SKM-1 treated with dmso at 0.1 percent for 144 hours (cell line): Measurements from ENCODE around the gene PRKAR2A.
"Not testable (repeated sequence)": the region's sequence is repeated elsewhere in the genome, so short reads cannot be mapped to it uniquely, and the experiment has no call there.

Source experiments
- DNase-seq: peaks from one replicate; lab custom pipeline; 2025; ENCODE audit not compliant: unreplicated experiment; lab: John Stamatoyannopoulos, UW

Gene PRKAR2A

DNA sequence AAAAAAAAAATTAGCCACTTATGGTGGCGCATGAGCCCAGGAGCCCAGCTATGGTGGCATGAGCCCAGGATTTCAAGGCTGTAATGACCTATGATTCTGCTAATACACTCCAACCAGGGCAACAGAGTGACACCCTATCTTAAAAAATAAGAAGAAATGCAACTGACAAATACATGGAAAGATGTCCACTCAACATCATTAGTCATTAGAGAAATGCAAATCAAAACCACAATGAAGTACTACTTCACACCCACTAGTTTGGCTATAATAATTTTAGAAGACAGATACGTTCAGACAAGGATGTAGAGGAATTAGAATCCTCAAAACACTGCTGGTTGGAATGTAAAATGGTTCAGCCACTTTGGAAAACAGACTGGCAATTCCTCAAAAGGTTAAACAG lies 10.5 kb downstream of the PRKAR2A start:
- no peak for DNase-seq

DNA sequence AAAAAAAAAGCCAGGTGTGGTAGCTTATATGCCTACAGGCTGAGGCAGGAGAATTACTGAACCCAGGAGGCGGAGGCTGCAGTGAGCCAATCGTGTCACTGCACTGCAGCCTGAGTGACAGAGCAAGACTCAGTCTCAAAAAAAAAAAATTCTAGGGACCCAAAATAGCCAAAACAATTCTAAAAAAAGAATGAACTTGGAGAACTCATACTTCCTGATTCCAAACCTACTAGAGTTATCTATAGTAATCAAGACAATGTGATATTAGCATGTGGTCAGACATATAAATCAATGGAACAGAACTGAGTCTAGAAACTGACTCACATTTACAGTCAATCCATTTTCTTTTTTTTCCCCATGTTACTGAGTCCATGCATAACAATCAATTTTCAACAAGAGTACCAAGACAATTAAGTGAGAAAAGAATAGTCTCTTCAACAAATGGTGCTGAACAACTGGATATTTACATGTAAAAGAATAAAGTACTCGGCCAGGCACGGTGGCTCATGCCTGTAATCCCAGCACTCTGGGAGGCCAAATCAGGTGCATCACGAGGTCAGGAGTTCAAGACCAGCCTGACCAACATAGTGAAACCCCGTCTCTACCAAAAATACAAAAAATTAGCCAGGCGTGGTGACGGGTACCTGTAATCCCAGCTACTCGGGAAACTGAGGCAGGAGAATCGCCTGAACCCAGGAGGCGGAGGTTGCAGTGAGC lies 11.9 kb downstream of the PRKAR2A start:
- DNase-seq: no peak

DNA sequence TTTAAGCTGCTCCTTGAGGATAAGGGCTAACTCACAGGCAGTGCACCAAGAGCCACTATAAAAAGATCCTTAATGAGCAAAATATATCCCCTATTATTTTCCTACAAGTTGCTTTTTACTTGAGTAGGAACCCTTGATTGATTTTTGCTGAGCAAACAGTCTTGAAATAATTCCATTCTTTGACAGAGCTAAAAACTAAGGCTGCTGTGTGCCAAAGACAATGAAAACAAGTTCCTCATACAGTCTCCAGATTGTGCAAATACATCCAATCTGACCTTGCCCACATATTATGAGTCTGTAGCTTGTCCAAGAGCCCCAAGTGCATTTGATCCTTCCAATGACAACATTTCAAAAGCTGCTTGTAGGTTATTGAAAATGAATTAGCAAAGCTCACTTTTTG lies 15.0 kb downstream of the PRKAR2A start:
- no peak for DNase-seq

DNA sequence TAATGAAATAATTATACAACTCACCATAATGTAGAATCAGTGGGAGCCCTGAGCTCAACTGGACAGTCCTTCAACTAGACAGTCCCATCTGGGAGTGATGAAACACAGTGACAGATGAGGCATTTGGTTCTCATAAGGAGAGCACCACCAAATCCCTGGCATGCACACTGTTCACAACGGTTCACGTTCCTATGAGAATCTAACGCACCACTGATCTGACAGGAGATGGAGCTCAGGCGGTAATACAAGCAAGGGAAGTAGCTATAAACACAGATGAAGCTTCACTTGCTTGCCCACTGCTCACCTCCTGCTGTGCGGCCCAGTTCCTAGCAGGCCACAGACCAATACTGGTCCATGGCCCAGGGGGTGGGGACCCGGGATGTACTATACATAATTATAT lies 17.0 kb downstream of the PRKAR2A start:
- DNase-seq: no peak

DNA sequence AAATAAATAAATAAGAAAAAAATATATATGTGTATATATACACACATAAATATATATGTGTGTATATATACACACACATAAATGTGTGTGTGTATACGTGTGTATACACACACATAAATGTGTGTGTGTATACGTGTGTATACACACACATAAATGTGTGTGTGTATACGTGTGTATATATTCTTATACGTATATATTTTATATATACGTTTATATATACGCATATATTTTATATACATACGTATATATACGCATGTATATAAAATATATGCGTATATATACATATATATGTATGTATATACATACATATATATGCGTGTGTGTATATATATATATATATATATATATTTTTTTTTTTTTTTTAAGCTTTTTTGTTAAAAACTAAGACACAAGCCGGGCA lies 18.1 kb downstream of the PRKAR2A start:
- not testable (repeated sequence) for DNase-seq

DNA sequence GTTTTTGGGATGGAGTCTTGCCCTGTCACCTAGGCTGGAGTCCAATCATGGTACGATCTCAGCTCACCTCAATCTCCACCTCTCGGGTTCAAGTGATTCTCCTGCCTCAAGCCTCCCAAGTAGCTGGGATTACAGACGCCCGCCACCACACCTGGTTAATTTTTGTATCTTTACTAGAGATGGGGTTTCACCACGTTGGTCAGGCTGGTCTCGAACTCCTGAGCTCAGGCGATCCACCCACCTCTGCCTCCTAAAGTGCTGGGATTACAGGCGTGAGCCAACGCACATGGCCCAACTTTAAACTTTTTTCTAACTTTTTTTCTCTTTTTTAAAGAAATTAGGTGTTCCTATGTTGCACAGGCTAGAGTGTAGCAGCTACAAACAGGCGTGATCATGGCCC lies 19.8 kb downstream of the PRKAR2A start:
- DNase-seq: not testable (repeated sequence)

DNA sequence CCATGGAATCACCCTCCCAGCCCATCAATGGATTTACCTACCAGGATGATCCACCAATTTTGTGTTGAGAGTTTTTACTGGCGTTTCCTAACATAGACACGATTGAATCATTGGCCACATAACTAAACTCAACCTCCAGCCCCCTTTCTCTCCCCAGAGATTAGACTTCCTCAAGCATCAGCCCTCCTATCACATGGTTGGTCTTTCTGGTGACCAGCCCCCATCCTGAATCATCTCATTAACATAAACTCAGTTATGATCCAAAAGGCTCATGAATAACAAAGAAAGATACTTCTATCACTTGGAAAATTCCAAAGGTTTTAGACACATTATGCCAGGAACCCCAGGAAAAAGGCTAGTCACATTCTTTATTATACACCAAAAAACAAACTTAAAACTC lies 21.2 kb downstream of the PRKAR2A start:
- DNase-seq: no peak

DNA sequence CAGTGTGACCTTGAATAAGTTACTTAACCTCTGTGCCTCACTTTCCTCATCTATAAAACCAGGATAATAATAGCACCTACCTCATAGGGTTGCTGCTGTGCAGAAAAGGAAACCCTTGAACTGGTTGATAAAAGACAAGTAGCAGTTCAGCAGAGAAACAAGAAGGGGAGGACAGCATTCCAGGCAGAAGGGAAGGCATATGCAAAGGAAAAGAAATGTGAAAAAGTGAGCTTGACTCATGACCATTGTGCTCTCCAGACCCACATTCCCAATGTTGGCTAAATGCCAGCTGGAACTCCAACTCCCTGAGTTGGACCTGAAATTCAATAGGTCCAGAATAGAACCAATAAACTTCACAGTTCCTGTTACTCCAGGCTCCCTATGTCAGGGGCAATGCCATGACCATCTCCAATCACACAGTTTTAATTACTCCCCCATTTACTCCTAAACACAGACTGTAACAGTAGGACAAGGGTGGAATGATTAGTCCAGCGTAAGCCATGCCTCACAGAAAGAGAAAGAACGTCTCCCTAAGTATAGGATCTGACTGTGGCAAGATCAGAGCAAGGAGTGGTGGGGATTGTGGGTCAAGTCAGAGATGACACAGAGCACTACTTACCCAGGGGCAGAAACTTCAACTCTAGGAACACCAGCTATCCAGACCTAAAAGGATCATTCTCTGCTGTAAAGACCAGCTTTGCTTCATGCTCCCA lies 26.9 kb downstream of the PRKAR2A start:
- no peak for DNase-seq

DNA sequence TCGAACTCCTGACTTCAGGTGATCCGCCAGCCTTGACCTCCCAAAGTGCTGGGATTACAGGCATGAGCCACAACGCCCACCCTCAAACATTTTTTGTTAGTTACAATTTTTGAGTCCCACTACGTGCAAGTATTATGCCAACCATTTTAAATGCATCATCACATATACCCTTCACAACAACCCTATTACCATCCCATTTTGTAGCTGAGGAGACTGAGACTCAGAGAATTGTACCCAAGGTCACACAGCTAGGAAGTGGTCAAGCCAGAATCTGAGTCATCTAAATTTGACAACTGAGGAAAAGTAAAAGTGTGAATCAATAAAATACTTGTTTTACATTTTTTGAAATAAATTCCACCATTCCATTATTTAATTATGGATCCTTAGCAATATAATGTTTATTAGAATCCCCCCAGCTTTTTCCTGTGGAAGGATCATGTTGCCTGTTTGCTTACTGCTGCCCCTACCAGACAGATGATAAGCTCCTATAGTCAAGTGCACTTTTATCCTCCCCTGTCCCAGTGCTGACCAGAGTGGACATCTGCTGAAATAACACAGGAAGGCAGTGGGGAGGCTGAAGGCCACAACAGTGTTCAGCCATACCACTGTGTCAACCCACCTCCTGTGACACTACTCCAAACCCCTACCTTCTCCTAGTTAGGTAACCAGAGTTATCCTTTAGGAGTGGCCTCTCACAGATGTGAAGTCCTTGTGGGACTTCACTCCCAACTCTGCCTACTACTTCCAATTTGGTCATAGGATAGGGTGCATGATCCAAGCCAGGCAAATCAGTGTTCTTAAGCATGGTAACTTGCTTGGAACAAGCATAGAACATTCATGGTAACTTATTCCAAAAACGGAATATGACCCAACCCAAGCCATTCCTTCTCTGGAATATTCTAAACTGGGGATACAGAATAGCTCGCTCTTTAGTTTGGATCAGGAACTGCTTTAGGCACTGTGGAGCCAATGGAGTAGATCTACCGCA lies 28.1 kb downstream of the PRKAR2A start:
- DNase-seq: no peak

DNA sequence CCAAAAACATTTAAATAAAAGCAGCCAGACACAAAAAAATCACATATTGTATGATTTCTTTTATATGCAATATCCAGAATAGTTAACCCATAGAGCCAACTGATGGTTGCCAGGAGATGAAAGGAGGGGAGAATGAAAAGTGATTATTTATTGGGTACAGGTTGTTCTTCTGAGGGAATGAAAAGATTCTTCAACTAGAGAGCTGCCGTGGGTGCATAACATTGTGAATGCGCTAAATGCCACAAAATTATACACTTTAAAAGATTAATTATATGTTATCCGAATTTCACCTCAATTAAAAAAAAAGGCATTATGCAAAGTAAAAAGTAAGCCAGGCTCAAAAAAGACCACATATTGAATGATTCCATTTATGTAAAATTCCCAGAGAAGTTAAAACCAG lies 36.1 kb downstream of the PRKAR2A start:
- DNase-seq: no peak

DNA sequence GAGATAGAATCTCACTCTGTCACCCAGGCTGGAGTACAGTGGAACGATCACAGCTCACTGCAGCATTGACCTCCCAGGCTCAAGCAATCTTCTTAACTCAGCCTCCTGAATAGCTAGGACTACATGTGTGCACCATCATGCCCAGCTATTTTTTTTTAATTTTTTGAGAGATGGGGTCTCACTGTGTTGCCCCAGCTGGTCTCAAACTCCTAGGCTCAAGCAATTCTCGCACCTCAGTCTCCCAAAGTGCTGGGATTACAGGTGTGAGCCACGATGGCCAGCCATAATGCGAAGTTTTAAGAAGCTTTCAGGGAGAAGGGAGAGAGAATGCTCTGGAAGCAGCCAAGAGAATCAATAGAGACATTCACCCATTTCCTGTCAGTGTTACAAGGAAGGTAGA lies 42.7 kb downstream of the PRKAR2A start:
- DNase-seq: no peak

DNA sequence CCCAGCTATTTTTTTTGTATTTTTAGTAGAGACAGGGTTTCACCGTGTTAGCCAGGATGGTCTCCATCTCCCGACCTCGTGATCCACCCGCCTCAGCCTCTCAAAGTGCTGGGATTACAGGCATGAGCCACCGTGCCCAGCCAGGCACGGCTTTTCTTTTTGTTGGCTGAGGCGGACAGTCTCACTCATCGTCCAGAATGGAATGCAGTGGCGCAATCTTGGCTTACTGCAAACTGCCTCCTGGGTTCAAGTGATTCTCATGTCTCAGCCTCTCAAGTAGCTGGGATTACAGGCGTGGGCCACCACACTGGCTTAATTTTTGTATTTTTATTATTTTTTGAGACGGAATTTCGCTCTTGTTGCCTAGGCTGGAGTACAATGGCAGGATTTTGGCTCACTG lies 46.8 kb downstream of the PRKAR2A start:
- not testable (repeated sequence) for DNase-seq

DNA sequence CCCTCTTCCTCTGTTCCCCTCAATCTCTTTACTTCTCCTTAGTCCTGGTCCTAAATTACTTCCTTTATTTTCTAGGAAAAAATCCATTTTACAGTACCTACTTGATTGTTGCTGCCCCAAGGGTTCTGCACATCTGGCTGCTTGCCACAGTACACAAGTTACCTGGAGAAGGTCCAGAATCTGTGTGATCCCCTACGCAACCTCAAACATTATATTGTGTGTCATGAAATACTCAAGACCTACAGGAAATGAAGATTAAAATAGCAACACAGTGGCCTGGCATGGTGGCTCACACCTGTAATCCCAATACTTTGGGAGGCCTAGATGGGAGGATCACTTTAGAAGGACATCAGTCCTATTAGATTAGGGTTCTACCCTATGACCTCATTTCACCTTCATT lies 48.7 kb downstream of the PRKAR2A start:
- DNase-seq: no peak

DNA sequence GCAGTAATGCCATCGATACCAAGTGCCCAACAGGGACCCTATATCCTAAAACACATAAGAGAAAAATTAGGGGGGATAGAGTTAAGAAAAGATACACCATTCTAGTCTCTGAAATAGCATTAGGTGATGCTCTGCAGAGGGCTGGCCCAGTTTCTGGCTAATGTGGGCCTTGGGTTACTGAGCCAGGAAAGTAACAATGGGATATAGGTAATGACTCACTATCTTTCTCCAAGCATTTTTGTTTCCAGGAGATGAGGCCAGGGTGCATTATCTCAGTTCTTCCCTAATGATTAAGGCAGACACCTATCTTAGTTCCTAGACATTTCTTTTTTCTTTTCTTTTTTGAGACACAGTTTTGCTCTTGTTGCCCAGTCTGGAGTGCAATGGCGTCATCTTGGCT lies 50.0 kb downstream of the PRKAR2A start:
- no peak for DNase-seq

DNA sequence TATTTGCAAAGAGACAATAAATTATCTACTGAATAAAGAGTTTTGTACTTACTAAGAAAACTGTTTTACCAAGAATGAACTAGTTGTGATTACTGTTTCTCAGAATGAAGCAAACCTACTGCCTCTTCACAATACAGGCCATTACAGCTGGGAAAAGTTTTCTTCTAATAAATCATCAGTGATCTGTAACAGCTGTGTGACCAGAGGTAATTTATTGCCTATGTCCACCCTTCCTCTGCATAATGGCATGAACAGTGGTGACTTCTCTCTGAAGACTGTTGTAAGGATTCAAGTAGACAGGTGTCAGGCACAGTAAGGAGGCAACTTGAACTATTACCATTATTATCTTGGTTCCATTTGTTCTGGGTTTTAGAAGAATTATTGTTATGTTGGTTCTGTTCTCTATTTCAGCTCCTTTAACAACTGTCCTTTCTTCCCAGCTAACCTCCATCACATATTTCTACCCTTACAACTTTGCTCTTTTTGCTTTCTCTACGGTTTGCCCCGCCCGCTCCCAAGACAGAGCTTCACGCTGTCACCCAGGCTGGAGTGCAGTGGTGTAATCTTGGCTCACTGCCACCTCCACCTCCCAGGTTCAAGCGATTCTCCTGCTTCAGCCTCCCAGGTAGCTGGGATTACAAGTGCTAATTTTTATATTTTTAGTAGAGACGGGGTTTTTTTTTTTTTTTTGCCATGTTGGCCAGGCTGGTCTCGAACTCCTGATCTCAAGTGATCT lies 51.5 kb downstream of the PRKAR2A start:
- DNase-seq: no peak

DNA sequence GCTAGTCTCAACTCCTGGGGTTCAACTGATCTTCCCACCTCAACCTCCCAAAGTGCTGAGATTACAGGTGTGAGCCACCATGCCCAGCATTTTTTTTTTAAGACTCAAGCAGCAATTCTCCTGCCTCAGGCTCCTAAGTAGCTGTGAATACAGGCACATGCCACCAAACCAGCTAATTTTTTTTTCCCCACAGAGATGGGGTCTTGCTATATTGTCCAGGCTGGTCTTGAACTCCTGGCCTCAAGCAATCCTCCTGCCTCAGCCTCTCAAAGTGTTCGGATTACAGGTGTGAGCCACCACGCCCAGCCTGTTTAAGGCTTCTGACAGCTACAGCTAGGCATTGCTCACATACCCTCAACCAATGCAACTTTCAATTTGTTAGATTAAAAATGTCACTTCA lies 54.2 kb downstream of the PRKAR2A start:
- not testable (repeated sequence) for DNase-seq

DNA sequence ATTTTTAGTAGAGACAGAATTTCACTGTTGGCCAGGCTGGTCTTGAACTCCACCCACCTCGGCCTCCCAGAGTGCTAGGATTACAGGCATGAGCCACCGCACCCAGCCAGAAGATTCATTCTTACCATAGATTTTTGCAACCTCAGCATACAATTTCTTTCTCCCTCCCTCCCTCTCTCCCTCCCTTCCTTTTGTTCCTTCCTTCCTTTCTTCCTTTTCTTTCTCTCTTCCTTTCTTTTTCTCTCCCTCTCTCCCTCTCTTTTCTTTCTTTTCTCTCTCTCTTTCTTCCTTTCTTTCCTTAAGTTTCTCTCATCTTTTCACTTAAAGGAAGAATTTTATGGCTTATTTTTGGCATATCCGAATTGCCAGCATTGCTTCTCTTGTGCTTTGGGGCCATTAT lies 58.0 kb downstream of the PRKAR2A start:
- DNase-seq: no peak

DNA sequence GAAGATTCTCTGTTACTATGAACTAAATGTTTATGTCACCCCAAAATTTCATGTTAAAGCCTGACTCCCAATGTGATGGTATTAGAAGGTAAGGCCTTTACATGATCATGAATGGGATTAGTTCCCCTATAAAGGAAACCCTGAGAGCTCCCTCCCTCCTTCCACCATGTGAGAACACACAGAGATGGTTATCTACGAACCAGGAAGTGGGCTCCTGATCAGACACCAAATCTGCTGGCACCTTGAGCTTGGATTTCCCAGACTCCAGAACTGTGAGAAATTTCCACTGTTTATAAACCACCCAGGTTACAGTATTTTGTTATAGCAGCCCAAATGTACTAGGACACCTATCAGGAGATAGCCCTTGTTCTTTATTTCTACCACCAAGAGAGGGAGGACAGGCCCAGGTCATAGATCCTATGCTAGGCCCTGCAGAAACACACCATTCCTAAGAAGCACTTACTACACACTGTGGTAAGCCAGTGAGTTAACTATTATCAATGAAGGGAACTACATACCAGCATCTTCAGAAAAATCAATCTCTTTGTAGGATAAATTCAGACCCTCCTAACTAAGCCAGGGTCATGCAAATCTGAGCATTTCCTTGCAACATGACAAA lies 59.0 kb downstream of the PRKAR2A start:
- DNase-seq: no peak

DNA sequence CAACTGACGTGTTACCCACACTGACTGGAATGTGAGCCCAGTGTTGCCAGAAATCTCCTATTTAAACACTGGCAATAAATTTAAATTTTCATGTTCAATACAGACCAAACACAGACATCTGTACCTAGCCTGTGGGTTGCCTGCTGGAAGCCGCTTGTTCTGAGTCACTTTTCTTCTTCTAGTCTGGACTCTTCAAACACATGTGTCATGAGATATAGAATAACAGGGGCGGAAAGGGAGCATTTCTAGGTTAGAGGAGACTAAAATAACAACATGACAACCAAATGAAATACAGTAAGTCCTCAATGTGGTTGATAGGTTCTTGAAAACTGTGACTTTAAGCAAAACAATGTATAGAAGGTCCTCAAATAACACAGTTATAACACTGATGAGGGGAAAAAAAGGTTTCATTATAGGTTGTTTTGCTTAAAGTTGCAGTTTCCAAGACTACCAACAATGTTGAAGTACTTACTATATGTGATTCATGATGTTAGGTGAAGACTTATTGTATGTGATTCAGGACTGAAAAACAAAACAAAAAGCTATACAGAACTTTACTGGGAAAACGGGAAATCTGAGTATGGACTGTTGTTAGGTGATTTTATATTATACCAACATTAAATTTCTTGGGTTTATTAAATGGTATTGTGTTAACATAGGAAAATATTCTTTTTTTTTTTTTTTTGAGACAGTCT lies 63.1 kb downstream of the PRKAR2A start:
- DNase-seq: no peak

DNA sequence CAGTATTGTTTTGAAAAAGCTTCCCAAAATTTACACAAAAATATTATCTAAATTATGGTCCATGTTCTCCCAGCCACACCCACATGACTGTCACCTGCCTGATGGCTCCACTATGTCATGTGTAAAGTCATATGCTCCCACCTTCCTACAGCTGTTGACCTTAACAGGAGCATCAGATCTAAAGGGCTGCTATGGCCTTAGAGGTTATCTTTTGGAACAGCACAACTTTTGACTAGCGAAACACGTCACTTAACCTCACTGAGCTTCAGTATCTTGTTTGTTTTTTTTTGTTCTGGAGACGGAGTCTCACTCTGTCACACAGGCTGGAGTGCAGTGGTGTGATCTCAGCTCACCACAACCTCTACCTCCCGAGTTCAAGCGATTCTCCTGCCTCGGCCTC lies 64.4 kb downstream of the PRKAR2A start:
- DNase-seq: no peak
